IMR-90 (cell line): ENCODE data around the gene PAN3. TPM values are rescaled to one million over a fixed set of nuclear protein-coding genes. Genes with fewer than 3 reads are reported as not detected.

ENCODE experiments used
- ATAC-seq: fragments of 200-7000 bp; cut with Tn5 transposase; 2 replicates; pipeline ENCODE4 v1.9.1; 2020; ENCODE audit warnings: low read depth, mild to moderate bottlenecking, moderate library complexity
- BruUV-seq: library from RNA; stranded (reverse); fragments of 400-500 nt; replicated peaks from 2 replicates; lab custom pipeline; 2021; lab: Mats Ljungman, UMichigan
- CTCF ChIA-PET: fragments of 300-600 bp; formaldehyde crosslinking; extraction: SDS; loops from one replicate; lab custom pipeline; 2021; ENCODE audit warnings: antibody characterized with exemption; lab: Yijun Ruan, JAX
- POLR2A ChIA-PET: fragments of 300-600 bp; sonication (Branson Sonifier 250); formaldehyde crosslinking; loops from one replicate; lab custom pipeline; 2022; ENCODE audit warnings: antibody characterized with exemption; ENCODE audit not compliant: unreplicated experiment; lab: Charles Lee
- DNase-seq: peaks from one replicate; pipeline ENCODE4 v3.0.0; 2013
- H2AFZ ChIP-seq: replicated peaks from 2 replicates; pipeline ENCODE3; 2013; ENCODE audit warnings: low read length, mild to moderate bottlenecking; ENCODE audit not compliant: poor library complexity
- H2AK5ac ChIP-seq: 2 replicates; pipeline ENCODE4 v1.6.1; 2013; ENCODE audit warnings: low read depth, low read length, inconsistent platforms
- H2AK9ac ChIP-seq: replicated peaks from 2 replicates; pipeline ENCODE3; 2013; ENCODE audit warnings: mild to moderate bottlenecking, low read depth, low read length, moderate library complexity; ENCODE audit not compliant: poor library complexity
- H2BK120ac ChIP-seq: 2 replicates; pipeline ENCODE4 v1.6.1; 2013; ENCODE audit warnings: low read depth, low read length, inconsistent platforms
- H2BK15ac ChIP-seq: 3 replicates; pipeline ENCODE4 v1.6.1; 2013; ENCODE audit warnings: low read depth, low read length, inconsistent platforms
- H2BK20ac ChIP-seq: 2 replicates; pipeline ENCODE4 v1.6.1; 2013; ENCODE audit warnings: low read depth, mild to moderate bottlenecking, inconsistent platforms, low read length, moderate library complexity
- H2BK5ac ChIP-seq: 2 replicates; pipeline ENCODE4 v1.6.1; 2013; ENCODE audit warnings: mild to moderate bottlenecking, low read depth, low read length, inconsistent platforms; ENCODE audit not compliant: poor library complexity, severe bottlenecking
- H3K14ac ChIP-seq: replicated peaks from 2 replicates; pipeline ENCODE4 v1.6.1; 2013; ENCODE audit warnings: low read depth, low read length, inconsistent platforms
- H3K18ac ChIP-seq: 2 replicates; pipeline ENCODE4 v1.6.1; 2013; ENCODE audit warnings: low read depth, low read length, control low read depth
- H3K23ac ChIP-seq: 2 replicates; pipeline ENCODE4 v1.6.1; 2013; ENCODE audit warnings: low read depth, low read length, inconsistent platforms
- H3K27ac ChIP-seq: 2 replicates; pipeline ENCODE4 v1.5.1; 2013; ENCODE audit warnings: mild to moderate bottlenecking, control low read depth, low read length; ENCODE audit not compliant: insufficient read depth
- H3K27me3 ChIP-seq: 2 replicates; pipeline ENCODE4 v1.6.1; 2013; ENCODE audit warnings: low read length; ENCODE audit not compliant: control insufficient read depth, insufficient read depth
- H3K36me3 ChIP-seq: 2 replicates; pipeline ENCODE4 v1.6.1; 2013; ENCODE audit warnings: low read length, mixed read lengths; ENCODE audit not compliant: control insufficient read depth, insufficient read depth
- H3K4ac ChIP-seq: 2 replicates; pipeline ENCODE4 v1.6.1; 2013; ENCODE audit warnings: low read depth, low read length, inconsistent platforms
- H3K4me1 ChIP-seq: 2 replicates; pipeline ENCODE4 v1.6.1; 2013; ENCODE audit warnings: low read length, mixed read lengths; ENCODE audit not compliant: control insufficient read depth, insufficient read depth
- H3K4me2 ChIP-seq: 2 replicates; pipeline ENCODE4 v1.6.1; 2013; ENCODE audit warnings: low read depth, mild to moderate bottlenecking, control low read depth, low read length, moderate library complexity
- H3K4me3 ChIP-seq: 2 replicates; pipeline ENCODE4 v1.5.1; 2013; ENCODE audit warnings: low read depth, mild to moderate bottlenecking, control low read depth, low read length, moderate library complexity; ENCODE audit not compliant: insufficient read depth
- H3K56ac ChIP-seq: 2 replicates; pipeline ENCODE4 v1.6.1; 2013; ENCODE audit warnings: low read length, inconsistent platforms; ENCODE audit not compliant: insufficient read depth; ENCODE audit errors: extremely low read depth
- H3K79me1 ChIP-seq, 2 experiments: 2 replicates each; pipeline ENCODE4 v1.6.1; 2013; ENCODE audit warnings: low read length in 2 of 2, inconsistent platforms in 1 of 2, low read depth in 1 of 2
- H3K9ac ChIP-seq: 2 replicates; pipeline ENCODE4 v1.6.1; 2013; ENCODE audit warnings: low read depth, low read length, control low read depth
- H3K9me1 ChIP-seq: 2 replicates; pipeline ENCODE4 v1.6.1; 2013; ENCODE audit warnings: low read length, inconsistent platforms; ENCODE audit not compliant: insufficient read depth
- H3K9me3 ChIP-seq: 2 replicates; pipeline ENCODE4 v1.6.1; 2013; ENCODE audit warnings: low read length; ENCODE audit not compliant: control insufficient read depth, insufficient read depth
- H4K20me1 ChIP-seq: 2 replicates; pipeline ENCODE4 v1.6.1; 2013; ENCODE audit warnings: low read length, inconsistent platforms; ENCODE audit not compliant: insufficient read depth
- H4K5ac ChIP-seq: 2 replicates; pipeline ENCODE4 v1.6.1; 2013; ENCODE audit warnings: mild to moderate bottlenecking, low read depth, low read length, control low read depth
- H4K8ac ChIP-seq, 2 experiments: 2 replicates each; pipeline ENCODE4 v1.6.1; 2013; ENCODE audit warnings: low read depth in 2 of 2, low read length in 2 of 2, control low read depth in 1 of 2, inconsistent platforms in 1 of 2
- H4K91ac ChIP-seq: 2 replicates; pipeline ENCODE4 v1.6.1; 2013; ENCODE audit warnings: low read depth, low read length, inconsistent platforms; ENCODE audit not compliant: insufficient read depth
- BHLHE40 ChIP-seq: fragments of 150-350 bp; IDR thresholded peaks from 2 replicates; pipeline ENCODE4 v1.6.1; 2016; ENCODE audit warnings: mild to moderate bottlenecking, low read depth, low read length
- CHD1 ChIP-seq: IDR thresholded peaks from 2 replicates; pipeline ENCODE4 v1.6.1; 2012; ENCODE audit warnings: low read depth, low read length, improper control_type of control experiment
- WGBS, 2 experiments: methylation state at CpG; one replicate each; pipeline versions ENCODE4 v1.1.5 to v1.1.7; 2013; ENCODE audit warnings: missing lambda C conversion rate in 2 of 2; ENCODE audit not compliant: insufficient read length in 1 of 2; ENCODE audit errors: extremely low coverage in 2 of 2; 5-methylcytosine and 5-hydroxymethylcytosine counted together
- dilution Hi-C: fragments of 300-500 bp; cut with HindIII; formaldehyde crosslinking; loops from one replicate; pipeline ENCODE4 v1.14.3; 2018; ENCODE audit warnings: low sequenced_read_pairs; ENCODE audit not compliant: unreplicated experiment
- in situ Hi-C: fragments of 300-500 bp; cut with MboI; formaldehyde crosslinking; loops from 3 replicates; pipeline ENCODE4 v1.14.3; 2019; ENCODE audit warnings: low sequenced_read_pairs, inconsistent platforms, mixed read lengths
- intact Hi-C: fragments of 100-400 bp; cut with micrococcal nuclease; formaldehyde crosslinking; loops from 2 replicates; pipeline ENCODE4 v1.10.0; 2022
- polyA plus RNA-seq, 3 experiments: library from polyadenylated mRNA; depleted of rRNA; stranded (reverse); fragments of >200 nt; gene quantifications; 2 replicates each; pipeline ENCODE4 v1.2.3, GENCODE V29; 2012; ENCODE audit warnings: low replicate concordance in 1 of 3
- total RNA-seq: library from RNA; depleted of rRNA; stranded (reverse); fragments of >200 nt; gene quantifications from 2 replicates; pipeline ENCODE4 v1.2.3, GENCODE V29; 2012

The PAN3 gene
- total and polyA plus RNA-seq, 2 of the 4 experiments (the other 2 are of a cell fraction): 6.6 to 15.1 TPM

- Histone ChIP-seq H2BK5ac (peak overlapping the region; percentile 7), H4K20me1 (no peaks in the 10 kb centered on the region), H3K9ac (no peak overlapping the region), H2AFZ (no peak overlapping the region), H3K4me3 (no peak overlapping the region), H3K4me2 (peak overlapping the region; percentile 78; the same call in 1 of the 2 replicates), H2AK5ac (peak overlapping the region; percentile 61; the same call in 1 of the 2 replicates), H3K79me1 (peaks cover 0 to 4% of the 10 kb centered on the region in 2 experiments; a peak in 1 of 4 replicates), H2BK20ac (peak overlapping the region; percentile 83), H3K56ac (no peak overlapping the region), H2AK9ac (no peak overlapping the region), H4K91ac (peak overlapping the region; percentile 7; the same call in 1 of the 2 replicates), H4K8ac (no peak overlapping the region; a peak in 1 of 4 replicates), H3K14ac (0 out of 2 replicates have a peak overlapping the region, but pooled peaks have one; percentile 49), H3K9me1 (peaks cover 18% of the 10 kb centered on the region), H3K27me3 (no peaks in the 10 kb centered on the region), H3K4ac (peak overlapping the region; percentile 40; the same call in 1 of the 2 replicates), H3K36me3 (no peaks in the 10 kb centered on the region), H4K5ac (no peak overlapping the region; the same call in 1 of the 2 replicates), H3K23ac (no peak overlapping the region), H3K18ac (peak overlapping the region; percentile 28; the same call in 1 of the 2 replicates), H2BK15ac (peak overlapping the region; percentile 33; the same call in 1 of the 3 replicates), H3K4me1 (peaks cover 29% of the 10 kb centered on the region), H3K27ac (no peak overlapping the region), H2BK120ac (peak overlapping the region; percentile 4; the same call in 1 of the 2 replicates), H3K9me3 (no peaks in the 10 kb centered on the region)
- dilution Hi-C loops (no loop called here), intact Hi-C loops (loop anchor here (5.0 kb wide), 1 partner anchor 140 kb away; no protein-coding TSS in a partner anchor), in situ Hi-C loops (no loop called here)
- peak; percentile 89 for DNase-seq
- no TSS peak for BruUV-seq
- POLR2A ChIA-PET: no interaction called here
- 40% methylated on average over 1 of the region's 4 CpGs; no CpG with 5 or more reads in 1 of the 2 experiments for WGBS, 2 experiments
- CTCF ChIA-PET: interaction anchor here (0.6 kb wide), 2 partner anchors 116 to 301 kb away, joined by 3 to 4 read pairs; no protein-coding TSS in a partner anchor
- no peak for TF ChIP-seq CHD1
- TF ChIP-seq BHLHE40: peak; percentile 81
- peak; percentile 35; the same call in 1 of the 2 replicates for ATAC-seq
Measured at GRCh38 chr13:28337166-28338005, 199.0 kb downstream of the PAN3 start.
